Neural progenitor cell (in vitro differentiated cells): ENCODE data around the gene PRR7. TPM values are rescaled to one million over a fixed set of nuclear protein-coding genes. Genes with fewer than 3 reads are reported as not detected.

ENCODE experiments used
- DNase-seq: peaks from one replicate; pipeline ENCODE4 v3.0.0-alpha.2; 2016; ENCODE audit warnings: low spot score
- H2AFZ ChIP-seq: fragments of 200-600 bp; sonication (generic); replicated peaks from 2 replicates; pipeline ENCODE4 v1.6.1; 2016; ENCODE audit warnings: antibody characterized with exemption
- H3F3A ChIP-seq: fragments of 200-600 bp; sonication (generic); 2 replicates; pipeline ENCODE4 v1.6.1; 2016; ENCODE audit warnings: antibody characterized with exemption, low read depth
- H3K27ac ChIP-seq: fragments of 200-600 bp; sonication (generic); 2 replicates; pipeline ENCODE4 v1.5.1; 2016; ENCODE audit warnings: mild to moderate bottlenecking
- H3K27me3 ChIP-seq: fragments of 200-600 bp; sonication (generic); 2 replicates; pipeline ENCODE4 v1.6.1; 2016; ENCODE audit warnings: mild to moderate bottlenecking, moderate library complexity
- H3K36me3 ChIP-seq: fragments of 200-600 bp; sonication (generic); 2 replicates; pipeline ENCODE4 v1.5.1; 2016
- H3K4me1 ChIP-seq: fragments of 200-600 bp; sonication (generic); 2 replicates; pipeline ENCODE4 v1.6.1; 2016; ENCODE audit warnings: mixed run types
- H3K4me2 ChIP-seq: fragments of 200-600 bp; sonication (generic); 2 replicates; pipeline ENCODE4 v1.6.1; 2016
- H3K4me3 ChIP-seq: fragments of 200-600 bp; sonication (generic); 2 replicates; pipeline ENCODE4 v1.5.1; 2016
- H3K79me2 ChIP-seq: fragments of 200-600 bp; sonication (generic); 2 replicates; pipeline ENCODE4 v1.6.1; 2016; ENCODE audit warnings: low read depth
- H3K9ac ChIP-seq: fragments of 200-600 bp; sonication (generic); 2 replicates; pipeline ENCODE4 v1.6.1; 2016
- H3K9me3 ChIP-seq: fragments of 200-600 bp; sonication (generic); 2 replicates; pipeline ENCODE4 v1.5.1; 2016; ENCODE audit warnings: low read depth
- H4K20me1 ChIP-seq: fragments of 200-600 bp; sonication (generic); 2 replicates; pipeline ENCODE4 v1.6.1; 2016; ENCODE audit warnings: low read depth
- H3K27ac Mint-ChIP-seq: 3 replicates; pipeline ENCODE4 v1.8.0; 2021; ENCODE audit warnings: mixed read lengths
- H3K27me3 Mint-ChIP-seq: 2 replicates; pipeline ENCODE4 v1.8.0; 2022; ENCODE audit warnings: low read depth, mild to moderate bottlenecking, inconsistent platforms, moderate library complexity, mixed read lengths; ENCODE audit not compliant: insufficient read depth
- H3K36me3 Mint-ChIP-seq: 3 replicates; pipeline ENCODE4 v1.8.0; 2021; ENCODE audit warnings: mixed read lengths
- H3K4me1 Mint-ChIP-seq: 3 replicates; pipeline ENCODE4 v1.8.0; 2021; ENCODE audit warnings: mixed read lengths
- H3K4me3 Mint-ChIP-seq: 3 replicates; pipeline ENCODE4 v1.8.0; 2021; ENCODE audit warnings: mild to moderate bottlenecking, moderate library complexity, mixed read lengths
- H3K9me3 Mint-ChIP-seq: 3 replicates; pipeline ENCODE4 v1.8.0; 2020; ENCODE audit warnings: mixed read lengths
- EZH2 ChIP-seq: fragments of 200-600 bp; sonication (generic); IDR thresholded peaks from 2 replicates; pipeline ENCODE4 v1.6.1; 2017; ENCODE audit warnings: antibody characterized with exemption, mild to moderate bottlenecking, moderate library complexity
- EZH2phosphoT487 ChIP-seq: fragments of 200-600 bp; sonication (generic); IDR thresholded peaks from 2 replicates; pipeline ENCODE4 v1.6.1; 2017; ENCODE audit warnings: antibody characterized with exemption
- total RNA-seq: library from RNA; depleted of rRNA; stranded (reverse); fragments of >200 nt; gene quantifications from 2 replicates; pipeline ENCODE4 v1.2.3, GENCODE V29; 2015; ENCODE audit warnings: low replicate concordance
- TF ChIP-seq, protein P1 (sequence below): fragments of 200-600 bp; sonication (generic); IDR thresholded peaks from 2 replicates; pipeline ENCODE4 v1.5.1; 2017; ENCODE audit warnings: antibody characterized with exemption, mild to moderate bottlenecking

Gene PRR7, protein sequence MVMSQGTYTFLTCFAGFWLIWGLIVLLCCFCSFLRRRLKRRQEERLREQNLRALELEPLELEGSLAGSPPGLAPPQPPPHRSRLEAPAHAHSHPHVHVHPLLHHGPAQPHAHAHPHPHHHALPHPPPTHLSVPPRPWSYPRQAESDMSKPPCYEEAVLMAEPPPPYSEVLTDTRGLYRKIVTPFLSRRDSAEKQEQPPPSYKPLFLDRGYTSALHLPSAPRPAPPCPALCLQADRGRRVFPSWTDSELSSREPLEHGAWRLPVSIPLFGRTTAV
- total RNA-seq: 4.5 and 31.7 TPM in 2 replicates

DNA sequence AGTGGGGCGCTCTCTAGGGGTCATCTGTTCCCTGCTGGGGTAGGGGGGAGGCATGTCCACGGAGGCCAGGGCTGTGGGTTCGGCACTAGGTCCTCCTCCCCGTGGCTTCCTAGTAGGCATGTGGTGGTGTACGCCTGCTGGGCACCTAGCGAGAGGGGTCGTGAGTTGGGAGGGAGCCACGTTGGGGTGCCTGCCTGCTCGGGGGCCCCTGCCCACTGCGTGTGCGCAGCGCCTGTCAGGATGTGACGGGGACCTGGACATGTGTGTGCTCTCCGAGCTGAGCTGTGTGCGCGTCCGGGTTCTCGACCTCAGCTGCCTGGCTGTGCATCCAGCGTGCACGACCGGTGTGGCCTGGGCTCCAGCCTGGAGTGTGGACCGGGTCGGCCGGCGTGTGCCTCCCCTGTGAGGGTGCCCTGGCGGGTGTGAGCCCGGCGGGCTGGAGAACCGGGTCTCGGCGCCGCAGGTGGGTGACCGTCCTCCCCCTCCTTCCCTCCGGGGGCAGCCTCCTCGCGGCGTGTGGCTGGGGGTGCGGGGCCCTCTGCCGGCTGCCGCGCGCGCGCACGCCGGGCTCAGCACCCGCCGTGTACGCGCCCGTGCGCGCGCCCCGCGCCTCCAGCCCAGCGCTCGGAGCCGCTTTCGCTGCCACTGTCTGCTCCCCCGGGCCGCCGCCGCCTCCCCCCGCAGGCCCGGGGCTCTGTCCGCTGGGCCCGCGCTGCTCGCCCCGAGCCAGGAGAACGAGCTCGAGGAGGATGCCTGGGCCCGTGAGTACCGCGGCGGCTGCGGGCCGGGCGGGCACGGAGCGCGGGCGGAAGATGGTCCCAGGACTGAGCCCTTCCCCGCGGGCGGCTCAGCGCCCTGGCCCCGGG is at the start of gene PRR7:
Gene PRR7 (plus strand): TSS at position 615 of the 866 bp plus-strand sequence. CDS start 8,254 bp downstream, outside the sequence.
- Histone ChIP-seq H2AFZ (peak within 1 kb of the TSS; percentile 57), H3K4me3 (peak within 1 kb of the TSS; percentile 93), H3F3A (peaks cover 39% of the 10 kb centered on the region), H3K4me1 (peaks cover 17% of the 10 kb centered on the region), H3K9ac (no peak within 1 kb of the TSS), H3K79me2 (no peaks in the 10 kb centered on the region), H3K27me3 (no peaks in the 10 kb centered on the region), H3K36me3 (no peaks in the 10 kb centered on the region), H3K27ac (no peak within 1 kb of the TSS), H4K20me1 (peaks cover 19% of the 10 kb centered on the region), H3K9me3 (no peaks in the 10 kb centered on the region), H3K4me2 (peak within 1 kb of the TSS; percentile 80)
- Mint-ChIP-seq H3K9me3 (no peaks in the 10 kb centered on the region), H3K27me3 (peaks cover 12% of the 10 kb centered on the region), H3K36me3 (no peaks in the 10 kb centered on the region), H3K4me1 (peaks cover 44% of the 10 kb centered on the region), H3K4me3 (peak within 1 kb of the TSS; percentile 87), H3K27ac (peak within 1 kb of the TSS; percentile 95)
- TF ChIP-seq, protein P1, sequence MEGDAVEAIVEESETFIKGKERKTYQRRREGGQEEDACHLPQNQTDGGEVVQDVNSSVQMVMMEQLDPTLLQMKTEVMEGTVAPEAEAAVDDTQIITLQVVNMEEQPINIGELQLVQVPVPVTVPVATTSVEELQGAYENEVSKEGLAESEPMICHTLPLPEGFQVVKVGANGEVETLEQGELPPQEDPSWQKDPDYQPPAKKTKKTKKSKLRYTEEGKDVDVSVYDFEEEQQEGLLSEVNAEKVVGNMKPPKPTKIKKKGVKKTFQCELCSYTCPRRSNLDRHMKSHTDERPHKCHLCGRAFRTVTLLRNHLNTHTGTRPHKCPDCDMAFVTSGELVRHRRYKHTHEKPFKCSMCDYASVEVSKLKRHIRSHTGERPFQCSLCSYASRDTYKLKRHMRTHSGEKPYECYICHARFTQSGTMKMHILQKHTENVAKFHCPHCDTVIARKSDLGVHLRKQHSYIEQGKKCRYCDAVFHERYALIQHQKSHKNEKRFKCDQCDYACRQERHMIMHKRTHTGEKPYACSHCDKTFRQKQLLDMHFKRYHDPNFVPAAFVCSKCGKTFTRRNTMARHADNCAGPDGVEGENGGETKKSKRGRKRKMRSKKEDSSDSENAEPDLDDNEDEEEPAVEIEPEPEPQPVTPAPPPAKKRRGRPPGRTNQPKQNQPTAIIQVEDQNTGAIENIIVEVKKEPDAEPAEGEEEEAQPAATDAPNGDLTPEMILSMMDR: peak; percentile 2
- TF ChIP-seq EZH2phosphoT487: no peak
- DNase-seq: peak; percentile 86

DNA sequence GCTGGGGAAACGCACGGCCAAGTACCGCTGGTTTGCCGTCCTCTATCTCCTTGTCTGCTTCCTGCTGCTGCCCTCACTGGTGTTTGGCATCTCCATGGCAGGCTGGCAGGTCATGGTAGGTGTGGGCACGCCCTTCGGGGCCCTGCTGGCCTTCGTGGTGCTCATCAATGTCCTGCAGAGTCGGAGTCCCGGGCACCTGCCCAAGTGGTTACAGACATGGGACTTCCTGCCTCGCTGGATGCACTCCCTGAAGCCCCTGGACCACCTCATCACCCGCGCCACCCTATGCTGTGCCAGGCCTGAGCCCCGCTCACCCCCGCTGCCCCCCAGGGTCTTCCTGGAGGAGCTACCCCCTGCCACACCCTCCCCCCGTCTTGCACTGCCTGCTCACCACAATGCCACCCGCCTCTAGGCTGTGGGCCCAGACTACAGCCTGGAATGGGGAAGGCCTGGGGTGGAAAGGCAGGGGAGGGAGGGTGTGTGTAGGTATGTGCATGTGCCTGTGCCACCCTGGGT is 48.7 kb upstream of the PRR7 start:
- DNase-seq: no peak
- Histone ChIP-seq H4K20me1 (no peaks in the 10 kb centered on the region), H3K27ac (no peak overlapping the region), H3K4me2 (no peak overlapping the region), H3F3A (peaks cover 15% of the 10 kb centered on the region), H3K4me1 (peaks cover 4% of the 10 kb centered on the region), H3K27me3 (peaks cover 35% of the 10 kb centered on the region), H3K9ac (no peak overlapping the region), H2AFZ (no peak overlapping the region), H3K4me3 (no peak overlapping the region), H3K9me3 (no peaks in the 10 kb centered on the region), H3K79me2 (no peaks in the 10 kb centered on the region), H3K36me3 (no peaks in the 10 kb centered on the region)
- Mint-ChIP-seq H3K4me3 (no peak overlapping the region), H3K27me3 (peaks cover 23% of the 10 kb centered on the region), H3K9me3 (no peaks in the 10 kb centered on the region), H3K4me1 (peaks cover 8% of the 10 kb centered on the region), H3K27ac (no peak overlapping the region), H3K36me3 (no peaks in the 10 kb centered on the region)
- TF ChIP-seq EZH2: no peak
- TF ChIP-seq, protein P1: no peak
- no peak for TF ChIP-seq EZH2phosphoT487

DNA sequence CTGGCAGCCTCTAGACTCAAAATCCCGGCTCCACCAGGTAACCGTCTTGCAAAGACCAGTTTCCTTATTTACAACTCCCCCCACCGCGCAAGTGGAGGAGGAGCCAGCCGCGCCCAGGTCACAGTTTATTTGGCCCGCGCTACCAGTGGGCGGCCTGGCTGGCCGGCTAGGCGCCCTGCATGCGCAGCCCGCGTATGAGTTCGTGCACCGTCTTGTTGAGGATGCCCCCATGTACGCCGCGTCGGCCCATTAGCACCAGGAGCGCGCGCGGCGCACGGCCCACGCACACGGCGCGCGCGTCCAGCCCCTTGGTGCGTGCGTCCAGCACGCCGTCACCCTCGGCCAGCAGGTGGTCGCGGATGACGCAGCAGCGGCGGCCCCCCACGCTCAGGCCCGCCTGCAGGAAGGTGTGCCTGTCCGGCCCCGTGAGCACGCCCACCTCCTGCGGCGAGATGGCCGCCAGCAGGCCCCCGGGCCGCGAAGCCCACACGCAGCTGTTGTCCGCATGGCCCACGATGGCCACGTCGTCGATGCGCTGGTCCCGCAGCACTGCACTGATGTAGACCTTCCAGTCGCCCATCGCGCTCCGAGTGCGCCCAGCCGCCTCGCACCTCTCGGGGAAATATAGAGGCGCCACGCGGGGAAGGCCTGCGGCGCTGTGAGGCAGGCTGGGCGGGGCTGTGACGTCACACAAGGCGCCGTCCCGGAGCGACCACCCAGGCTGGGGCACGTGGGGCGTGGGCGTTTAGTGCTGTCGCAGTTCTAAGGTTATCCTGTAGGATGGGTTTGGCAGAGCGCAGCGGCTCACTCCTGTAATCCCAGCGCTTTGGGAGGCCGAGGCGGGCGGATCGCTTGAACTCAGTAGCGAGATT is 46.4 kb upstream of the PRR7 start, which contains the start of gene PFN3:
Gene PFN3 (minus strand): TSS at position 665 of the 872 bp plus-strand sequence. CDS start 85 bp downstream, at position 580.
- H3K4me2 ChIP-seq: no peak within 1 kb of the TSS
- H3K4me3 ChIP-seq: no peak within 1 kb of the TSS
- H3K79me2 ChIP-seq: no peaks in the 10 kb centered on the region
- H3K27me3 ChIP-seq: peaks cover 58% of the 10 kb centered on the region
- H3K9me3 ChIP-seq: no peaks in the 10 kb centered on the region
- H2AFZ ChIP-seq: no peak within 1 kb of the TSS
- no peak for DNase-seq
- H3K27ac ChIP-seq: no peak within 1 kb of the TSS
- H3K4me1 Mint-ChIP-seq: peaks cover 10% of the 10 kb centered on the region
- peak within 1 kb of the TSS; percentile 10 for H3K4me3 Mint-ChIP-seq
- H3K36me3 ChIP-seq: no peaks in the 10 kb centered on the region
- H3K4me1 ChIP-seq: peaks cover 15% of the 10 kb centered on the region
- no peak for TF ChIP-seq EZH2phosphoT487
- TF ChIP-seq EZH2: no peak
- TF ChIP-seq, protein P1: no peak
- H4K20me1 ChIP-seq: no peaks in the 10 kb centered on the region
- H3K36me3 Mint-ChIP-seq: no peaks in the 10 kb centered on the region
- no peak within 1 kb of the TSS for H3K27ac Mint-ChIP-seq
- no peak within 1 kb of the TSS for H3K9ac ChIP-seq
- peaks cover 40% of the 10 kb centered on the region for H3K27me3 Mint-ChIP-seq
- H3F3A ChIP-seq: peaks cover 19% of the 10 kb centered on the region
- H3K9me3 Mint-ChIP-seq: no peaks in the 10 kb centered on the region
